Testis (tissue), 3 donors: ENCODE results near the gene VWA2. TPM values are rescaled to one million over a fixed set of nuclear protein-coding genes. Genes with fewer than 3 reads are reported as not detected.

Source experiments
- DNase-seq: peaks from one replicate; pipeline ENCODE4 v3.0.0-alpha.2; 2019
- H3K27ac ChIP-seq, 2 donors: fragments of 200-600 bp; sonication (generic); one replicate each; pipeline ENCODE4 v1.5.1; 2019
- H3K27me3 ChIP-seq: fragments of 200-600 bp; sonication (generic); one replicate; pipeline ENCODE4 v1.5.1; 2019
- H3K36me3 ChIP-seq: fragments of 200-600 bp; sonication (generic); one replicate; pipeline ENCODE4 v1.5.1; 2017; ENCODE audit warnings: low read depth; ENCODE audit errors: missing control alignments
- H3K4me1 ChIP-seq: fragments of 200-600 bp; sonication (generic); one replicate; pipeline ENCODE4 v1.5.1; 2019
- H3K4me3 ChIP-seq, 2 donors: fragments of 200-600 bp; sonication (generic); one replicate each; pipeline ENCODE4 v1.5.1; 2017 to 2019
- H3K9me3 ChIP-seq: fragments of 200-600 bp; sonication (generic); one replicate; pipeline ENCODE4 v1.5.1; 2017
- POLR2A ChIP-seq: fragments of 450-650 bp; IDR thresholded peaks from one replicate; pipeline ENCODE4 v1.6.1; 2017; ENCODE audit warnings: antibody characterized with exemption, mild to moderate bottlenecking, moderate library complexity
- WGBS, 2 donors: methylation state at CpG; one replicate each; pipeline ENCODE4 v1.1.5; 2018; 5-methylcytosine and 5-hydroxymethylcytosine counted together
- intact Hi-C: fragments of 100-400 bp; cut with DNase I; formaldehyde crosslinking; loops from one replicate; pipeline ENCODE4 v1.15.1; 2023; ENCODE audit warnings: low total_unique reads
- polyA plus RNA-seq: library from polyadenylated mRNA; stranded (reverse); fragments of 350-450 nt; fragmentation: Illumina TruSeq; extraction: RNeasy Lipid Tissue Mini Kit (QIAGEN cat#74804); gene quantifications from one replicate; pipeline ENCODE4 v1.2.3, GENCODE V29; 2014; ENCODE audit warnings: low read depth, low replicate concordance; ENCODE audit not compliant: insufficient read depth
- total RNA-seq, 2 donors: library from RNA; depleted of rRNA; stranded (reverse); fragments of >200 nt; gene quantifications; one replicate each; pipeline ENCODE4 v1.2.3, GENCODE V29; 2016
- TF ChIP-seq, protein P1 (sequence below), 3 experiments: fragments of 450-650 bp in 2 of 3; fragments of 200-600 bp in 1 of 3; sonication (generic) in 1 of 3; IDR thresholded peaks; one replicate each; pipeline ENCODE4 v1.5.1; 2016 to 2019; ENCODE audit warnings: antibody characterized with exemption in 3 of 3, mild to moderate bottlenecking in 2 of 3, moderate library complexity in 1 of 3

Gene VWA2
- total and polyA plus RNA-seq, 3 donors from 2014 or later, result 2.4 to 2.6 (median 2.4) TPM

DNA sequence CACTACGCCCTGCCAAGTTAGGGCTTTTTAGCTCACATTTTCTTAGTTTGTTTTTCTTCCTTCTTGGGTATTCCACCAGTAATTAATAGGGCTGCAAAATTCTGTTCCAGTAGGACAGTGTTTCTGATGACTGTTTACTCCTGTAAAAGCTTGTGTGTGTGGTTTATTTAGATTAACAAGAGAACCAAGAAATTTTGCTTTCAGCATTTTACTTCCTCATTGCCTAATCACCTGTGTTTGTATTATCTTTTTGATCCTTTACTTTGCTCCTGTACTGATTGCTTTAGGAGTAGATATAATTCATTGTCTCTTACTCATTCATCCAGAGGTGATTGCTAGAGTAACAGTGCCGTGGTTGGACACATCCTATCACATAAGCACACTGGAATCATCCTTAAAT, 32.2 kb upstream of the VWA2 start:
- 71 to 73% methylated on average over 2 of the region's 2 CpGs for WGBS, 2 donors

GRCh38 chr10:114207349-114207748, 31.7 kb upstream of the VWA2 start:
- Histone ChIP-seq H3K9me3 (no peaks in the 10 kb centered on the region), H3K27me3 (no peaks in the 10 kb centered on the region), H3K27ac (no peak overlapping the region), H3K4me3 (no peak overlapping the region), H3K36me3 (no peaks in the 10 kb centered on the region), H3K4me1 (no peaks in the 10 kb centered on the region)
- TF ChIP-seq, protein P1, sequence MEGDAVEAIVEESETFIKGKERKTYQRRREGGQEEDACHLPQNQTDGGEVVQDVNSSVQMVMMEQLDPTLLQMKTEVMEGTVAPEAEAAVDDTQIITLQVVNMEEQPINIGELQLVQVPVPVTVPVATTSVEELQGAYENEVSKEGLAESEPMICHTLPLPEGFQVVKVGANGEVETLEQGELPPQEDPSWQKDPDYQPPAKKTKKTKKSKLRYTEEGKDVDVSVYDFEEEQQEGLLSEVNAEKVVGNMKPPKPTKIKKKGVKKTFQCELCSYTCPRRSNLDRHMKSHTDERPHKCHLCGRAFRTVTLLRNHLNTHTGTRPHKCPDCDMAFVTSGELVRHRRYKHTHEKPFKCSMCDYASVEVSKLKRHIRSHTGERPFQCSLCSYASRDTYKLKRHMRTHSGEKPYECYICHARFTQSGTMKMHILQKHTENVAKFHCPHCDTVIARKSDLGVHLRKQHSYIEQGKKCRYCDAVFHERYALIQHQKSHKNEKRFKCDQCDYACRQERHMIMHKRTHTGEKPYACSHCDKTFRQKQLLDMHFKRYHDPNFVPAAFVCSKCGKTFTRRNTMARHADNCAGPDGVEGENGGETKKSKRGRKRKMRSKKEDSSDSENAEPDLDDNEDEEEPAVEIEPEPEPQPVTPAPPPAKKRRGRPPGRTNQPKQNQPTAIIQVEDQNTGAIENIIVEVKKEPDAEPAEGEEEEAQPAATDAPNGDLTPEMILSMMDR (IDR thresholded peaks at IDR 0.05), result no peak
- TF ChIP-seq POLR2A, result no peak
- intact Hi-C loops, result no loop called here
- WGBS, 2 donors, result 83 to 91% methylated on average over 1 of the region's 1 CpG
- DNase-seq, result no peak

More for the DNA sequence above, 32.2 kb upstream of the VWA2 start:
- Histone ChIP-seq H3K27me3 (no peaks in the 10 kb centered on the region), H3K9me3 (no peaks in the 10 kb centered on the region), H3K4me3 (no peak overlapping the region), H3K36me3 (no peaks in the 10 kb centered on the region), H3K27ac (no peak overlapping the region), H3K4me1 (no peaks in the 10 kb centered on the region)
- no peak for DNase-seq
- no peak for TF ChIP-seq POLR2A
- TF ChIP-seq, protein P1 (IDR thresholded peaks at IDR 0.05), result no peak
- intact Hi-C loops, result no loop called here

- Histone ChIP-seq H3K27me3 (no peaks in the 10 kb centered on the region), H3K4me3 (no peak overlapping the region), H3K36me3 (no peaks in the 10 kb centered on the region), H3K4me1 (no peaks in the 10 kb centered on the region), H3K9me3 (no peaks in the 10 kb centered on the region), H3K27ac (no peak overlapping the region)
- intact Hi-C loops, result no loop called here
- WGBS, 2 donors, result 88 to 90% methylated on average over 2 of the region's 2 CpGs
- no peak for DNase-seq
- TF ChIP-seq POLR2A, result no peak
- TF ChIP-seq, protein P1 (IDR thresholded peaks at IDR 0.05), result no peak
These were observed 30.7 kb upstream of the VWA2 start for GRCh38 chr10:114208351-114208750.

- Histone ChIP-seq H3K27ac (no peak overlapping the region), H3K9me3 (no peaks in the 10 kb centered on the region), H3K4me1 (no peaks in the 10 kb centered on the region), H3K36me3 (no peaks in the 10 kb centered on the region), H3K4me3 (no peak overlapping the region), H3K27me3 (no peaks in the 10 kb centered on the region)
- intact Hi-C loops, result no loop called here
- DNase-seq, result no peak
- TF ChIP-seq, protein P1 (IDR thresholded peaks at IDR 0.05), result no peak
- no peak for TF ChIP-seq POLR2A
- WGBS, 2 donors, result 80 to 88% methylated on average over 2 of the region's 2 CpGs
These were observed 26.9 kb upstream of the VWA2 start for GRCh38 chr10:114212153-114212552.

DNA sequence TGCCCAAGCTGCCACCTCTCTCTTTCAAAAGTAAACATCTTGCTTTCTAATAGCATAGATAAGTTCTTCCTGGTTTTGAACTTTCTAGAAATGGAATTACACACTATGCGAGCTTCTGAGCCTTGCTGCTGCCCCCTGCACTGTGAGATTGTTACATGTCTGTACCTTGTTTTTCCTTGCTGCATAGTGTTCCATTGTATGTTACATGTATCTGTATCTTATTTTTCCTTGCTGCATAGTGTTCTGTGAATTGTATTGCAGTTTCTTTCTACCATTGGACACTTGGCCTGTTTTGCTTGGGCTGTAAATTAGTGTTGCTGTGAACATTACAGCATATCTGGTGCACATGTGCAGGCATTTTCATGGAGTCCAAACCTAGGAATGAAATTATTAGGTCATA, 24.0 kb upstream of the VWA2 start:
- H3K36me3 ChIP-seq, result no peaks in the 10 kb centered on the region
- WGBS, 2 donors, result 73 to 79% methylated on average over 1 of the region's 1 CpG
- no peaks in the 10 kb centered on the region for H3K27me3 ChIP-seq
- intact Hi-C loops, result no loop called here
- H3K27ac ChIP-seq, result no peak overlapping the region
- no peaks in the 10 kb centered on the region for H3K9me3 ChIP-seq
- no peaks in the 10 kb centered on the region for H3K4me1 ChIP-seq
- DNase-seq, result no peak
- H3K4me3 ChIP-seq, result no peak overlapping the region
- TF ChIP-seq POLR2A, result no peak
- TF ChIP-seq, protein P1 (IDR thresholded peaks at IDR 0.05), result no peak
